ENCODE results near the gene DSC3.

The DSC3 gene

DNA sequence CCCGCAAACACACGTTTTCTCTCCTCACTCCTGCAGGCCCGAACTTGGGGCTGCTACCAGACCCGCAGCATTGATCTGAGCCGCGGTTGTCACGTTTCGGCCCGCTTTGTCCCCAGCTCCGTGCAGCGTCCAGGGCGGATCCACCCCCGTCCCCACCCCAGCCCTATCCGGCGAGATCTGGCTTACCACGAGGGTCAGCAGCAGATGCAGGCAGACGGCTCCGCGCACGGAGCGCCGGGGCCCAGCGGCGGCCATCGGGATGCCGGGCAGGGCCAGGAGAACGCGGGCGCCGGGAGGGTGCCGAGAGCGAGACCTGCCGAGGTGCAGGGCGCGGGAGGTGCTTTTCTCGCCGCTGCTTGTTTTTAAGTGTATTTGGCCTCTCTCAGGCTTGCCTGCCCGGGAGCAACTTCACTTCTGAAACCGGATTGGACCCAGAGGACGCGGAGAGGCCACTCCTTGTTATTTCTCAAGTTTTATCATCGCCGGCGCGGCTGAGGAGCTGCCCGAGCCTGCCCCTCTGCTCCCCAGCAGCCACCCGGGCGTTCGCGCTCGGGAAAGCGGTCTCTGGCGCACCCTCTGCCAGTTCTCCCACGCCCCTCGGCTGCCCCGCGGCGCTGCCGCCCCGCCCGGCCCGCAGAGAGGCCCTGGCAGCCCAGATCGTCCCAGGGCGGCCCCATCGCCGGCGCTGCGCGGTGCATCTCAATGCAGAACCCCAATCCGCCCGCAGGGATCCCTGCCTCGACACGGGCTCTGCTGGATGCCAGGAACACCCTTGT, at the start of gene DSC3:
TSS of gene DSC3 (minus strand) at position 337 of the 776 bp plus-strand sequence. CDS start at position 255, 82 bp downstream.
- Mint-ChIP-seq H3K9me3 (peaks cover 13% of the 10 kb centered on the region), H3K36me3 (ENCODE audit: low read depth) (peaks cover 3% of the 10 kb centered on the region), H3K27me3 (ENCODE audit: low read depth) (peaks cover 38% of the 10 kb centered on the region), H3K4me1 (ENCODE audit: low read depth) (no peaks in the 10 kb centered on the region), H3K27ac (peak within 1 kb of the TSS; percentile 62), H3K4me3 (no peak within 1 kb of the TSS)

DNA sequence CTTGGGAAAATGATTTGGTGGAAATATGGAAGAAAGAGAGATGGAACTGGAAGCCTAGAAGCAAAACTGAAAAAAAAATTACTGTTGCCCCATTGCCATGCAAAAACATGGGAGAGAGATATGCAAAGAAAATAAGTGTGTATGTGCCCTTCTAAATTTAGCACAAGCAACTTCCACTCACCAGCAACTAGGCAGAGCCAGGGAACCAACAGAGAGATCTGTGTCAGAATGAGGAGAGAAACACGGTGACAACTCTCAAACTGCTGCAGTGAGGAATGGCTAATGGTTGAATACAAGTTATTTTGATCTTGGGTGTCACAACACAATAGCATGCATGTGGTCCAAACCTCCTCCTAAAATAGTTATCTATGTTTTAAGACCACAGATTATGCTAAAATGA, 48.8 kb upstream of the DSC3 start:
- Mint-ChIP-seq H3K27me3 (ENCODE audit: low read depth) (no peaks in the 10 kb centered on the region), H3K9me3 (no peaks in the 10 kb centered on the region)

DNA sequence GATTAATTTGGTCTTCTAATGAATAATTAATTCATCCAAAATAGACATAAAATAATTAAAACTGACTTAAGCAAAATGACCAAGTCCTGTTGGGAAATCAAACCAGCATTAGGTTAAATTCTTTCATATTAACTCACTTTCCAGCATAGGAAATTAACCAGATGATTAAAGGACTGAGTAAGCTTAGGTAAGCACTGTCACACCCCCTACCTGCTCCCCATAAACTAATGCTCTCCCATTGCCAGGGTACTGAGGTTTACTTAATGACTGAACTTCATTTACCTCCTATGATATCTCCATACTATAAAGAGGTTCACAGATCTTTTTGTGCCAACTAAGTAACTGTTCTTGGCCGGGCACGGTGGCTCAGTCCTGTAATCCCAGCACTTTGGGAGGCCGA, 46.0 kb upstream of the DSC3 start:
- Mint-ChIP-seq H3K27ac (no peak overlapping the region), H3K27me3 (ENCODE audit: low read depth) (no peaks in the 10 kb centered on the region), H3K36me3 (ENCODE audit: low read depth) (no peaks in the 10 kb centered on the region), H3K4me3 (no peak overlapping the region), H3K9me3 (no peaks in the 10 kb centered on the region), H3K4me1 (ENCODE audit: low read depth) (no peaks in the 10 kb centered on the region)

More for the DNA sequence above, 48.8 kb upstream of the DSC3 start:
- Mint-ChIP-seq H3K27ac (no peak overlapping the region), H3K36me3 (ENCODE audit: low read depth) (no peaks in the 10 kb centered on the region), H3K4me1 (ENCODE audit: low read depth) (no peaks in the 10 kb centered on the region), H3K4me3 (no peak overlapping the region)

- no peak overlapping the region for H3K4me3 Mint-ChIP-seq
- no peaks in the 10 kb centered on the region for H3K27me3 Mint-ChIP-seq (ENCODE audit: low read depth)
- no peak overlapping the region for H3K27ac Mint-ChIP-seq
- peaks cover under 1% of the 10 kb centered on the region for H3K9me3 Mint-ChIP-seq
- H3K4me1 Mint-ChIP-seq (ENCODE audit: low read depth) = no peaks in the 10 kb centered on the region
- no peaks in the 10 kb centered on the region for H3K36me3 Mint-ChIP-seq (ENCODE audit: low read depth)
Observed at GRCh38 chr18:31079973-31080372, 37.4 kb upstream of the DSC3 start.

DNA sequence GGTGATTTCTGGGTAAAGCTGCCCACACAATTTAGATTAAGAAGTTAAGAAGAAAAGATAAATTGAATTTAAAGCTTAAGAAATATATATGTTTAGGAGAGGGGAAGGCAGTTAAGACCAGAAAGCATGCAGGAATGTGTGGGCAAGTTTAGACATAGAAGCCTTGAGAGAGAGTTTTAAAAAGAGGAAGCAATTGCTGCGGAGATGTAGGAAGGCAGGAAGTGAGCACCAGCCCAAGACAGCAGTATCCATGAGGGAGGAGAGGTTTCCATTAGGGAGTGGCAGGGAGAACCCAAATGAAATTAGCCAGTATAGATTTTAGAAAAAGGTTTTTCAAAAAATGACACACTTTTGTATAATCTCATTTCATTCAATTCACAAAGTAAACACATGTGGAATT, 35.3 kb upstream of the DSC3 start:
- Mint-ChIP-seq H3K27me3 (ENCODE audit: low read depth) (no peaks in the 10 kb centered on the region), H3K4me3 (no peak overlapping the region), H3K4me1 (ENCODE audit: low read depth) (no peaks in the 10 kb centered on the region), H3K36me3 (ENCODE audit: low read depth) (no peaks in the 10 kb centered on the region), H3K27ac (no peak overlapping the region), H3K9me3 (peaks cover 3% of the 10 kb centered on the region)

DNA sequence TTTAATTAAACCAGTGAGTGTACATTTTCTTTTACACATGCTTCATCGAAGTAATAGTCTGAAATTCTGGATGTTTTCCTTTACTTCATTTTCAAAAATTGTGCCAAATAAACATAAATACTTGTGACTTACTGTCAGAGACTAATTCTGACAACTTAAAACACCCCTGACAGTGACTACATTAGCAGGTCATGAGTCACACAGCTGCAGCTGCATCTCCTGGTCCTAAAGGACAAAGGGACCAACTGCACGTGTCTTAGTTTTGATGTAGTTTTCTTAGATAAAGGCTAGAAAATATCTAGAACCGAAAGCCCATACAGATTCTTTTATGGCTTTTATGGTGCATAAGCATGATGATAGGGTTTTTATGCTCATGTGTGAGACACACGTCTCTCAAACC, 29.6 kb upstream of the DSC3 start:
- H3K4me3 Mint-ChIP-seq = no peak overlapping the region

GRCh38 chr18:31070206-31070605, 27.7 kb upstream of the DSC3 start:
- H3K9me3 Mint-ChIP-seq = peaks cover 7% of the 10 kb centered on the region
- H3K36me3 Mint-ChIP-seq (ENCODE audit: low read depth) = no peaks in the 10 kb centered on the region
- H3K27ac Mint-ChIP-seq = no peak overlapping the region
- no peaks in the 10 kb centered on the region for H3K4me1 Mint-ChIP-seq (ENCODE audit: low read depth)
- H3K4me3 Mint-ChIP-seq = no peak overlapping the region
- no peaks in the 10 kb centered on the region for H3K27me3 Mint-ChIP-seq (ENCODE audit: low read depth)

More for the DNA sequence above, 29.6 kb upstream of the DSC3 start:
- Mint-ChIP-seq H3K9me3 (peaks cover 7% of the 10 kb centered on the region), H3K4me1 (ENCODE audit: low read depth) (no peaks in the 10 kb centered on the region), H3K27me3 (ENCODE audit: low read depth) (no peaks in the 10 kb centered on the region), H3K36me3 (ENCODE audit: low read depth) (no peaks in the 10 kb centered on the region), H3K27ac (no peak overlapping the region)

- Mint-ChIP-seq H3K4me3 (no peak overlapping the region), H3K9me3 (no peaks in the 10 kb centered on the region), H3K4me1 (ENCODE audit: low read depth) (no peaks in the 10 kb centered on the region), H3K36me3 (ENCODE audit: low read depth) (no peaks in the 10 kb centered on the region), H3K27me3 (ENCODE audit: low read depth) (no peaks in the 10 kb centered on the region), H3K27ac (no peak overlapping the region)
Observed at GRCh38 chr18:31066266-31066665, 23.7 kb upstream of the DSC3 start.

GRCh38 chr18:31065036-31065773, 22.7 kb upstream of the DSC3 start:
- no peak overlapping the region for H3K27ac Mint-ChIP-seq
- no peaks in the 10 kb centered on the region for H3K27me3 Mint-ChIP-seq (ENCODE audit: low read depth)
- H3K36me3 Mint-ChIP-seq (ENCODE audit: low read depth) = no peaks in the 10 kb centered on the region
- H3K4me1 Mint-ChIP-seq (ENCODE audit: low read depth) = no peaks in the 10 kb centered on the region
- no peak overlapping the region for H3K4me3 Mint-ChIP-seq
- no peaks in the 10 kb centered on the region for H3K9me3 Mint-ChIP-seq

GRCh38 chr18:31064130-31064529, 21.6 kb upstream of the DSC3 start:
- Mint-ChIP-seq H3K4me3 (no peak overlapping the region), H3K9me3 (no peaks in the 10 kb centered on the region), H3K27ac (no peak overlapping the region), H3K4me1 (ENCODE audit: low read depth) (no peaks in the 10 kb centered on the region), H3K36me3 (ENCODE audit: low read depth) (no peaks in the 10 kb centered on the region), H3K27me3 (ENCODE audit: low read depth) (no peaks in the 10 kb centered on the region)

GRCh38 chr18:31061945-31062344, 19.4 kb upstream of the DSC3 start:
- Mint-ChIP-seq H3K36me3 (ENCODE audit: low read depth) (no peaks in the 10 kb centered on the region), H3K27me3 (ENCODE audit: low read depth) (no peaks in the 10 kb centered on the region), H3K9me3 (no peaks in the 10 kb centered on the region), H3K4me1 (ENCODE audit: low read depth) (no peaks in the 10 kb centered on the region), H3K27ac (no peak overlapping the region), H3K4me3 (no peak overlapping the region)

GRCh38 chr18:31058897-31059296, 16.4 kb upstream of the DSC3 start:
- Mint-ChIP-seq H3K27me3 (ENCODE audit: low read depth) (no peaks in the 10 kb centered on the region), H3K4me3 (no peak overlapping the region), H3K4me1 (ENCODE audit: low read depth) (no peaks in the 10 kb centered on the region), H3K27ac (no peak overlapping the region), H3K36me3 (ENCODE audit: low read depth) (no peaks in the 10 kb centered on the region), H3K9me3 (no peaks in the 10 kb centered on the region)

DNA sequence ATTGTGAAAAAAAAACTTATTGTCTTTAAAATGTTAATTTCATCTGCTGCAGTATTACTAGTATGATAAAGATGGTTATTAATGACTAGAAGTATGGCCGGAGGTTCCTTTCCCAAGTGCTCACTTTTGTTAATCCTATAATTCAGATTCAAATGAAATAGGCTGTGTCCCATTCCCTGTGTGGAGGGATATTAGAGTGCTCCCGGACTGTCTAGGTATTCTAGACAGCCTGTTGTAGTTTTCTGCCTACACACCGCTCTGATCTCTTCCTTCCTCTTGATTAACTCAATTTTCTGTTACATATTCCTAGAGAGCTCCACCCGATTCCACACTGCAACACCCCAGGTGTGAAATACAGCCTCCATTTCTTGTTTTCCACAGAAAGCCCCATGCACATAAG, 15.4 kb upstream of the DSC3 start:
- Mint-ChIP-seq H3K27ac (no peak overlapping the region), H3K4me3 (no peak overlapping the region), H3K36me3 (ENCODE audit: low read depth) (no peaks in the 10 kb centered on the region), H3K4me1 (ENCODE audit: low read depth) (no peaks in the 10 kb centered on the region), H3K27me3 (ENCODE audit: low read depth) (no peaks in the 10 kb centered on the region), H3K9me3 (peaks cover 3% of the 10 kb centered on the region)

- Mint-ChIP-seq H3K36me3 (ENCODE audit: low read depth) (no peaks in the 10 kb centered on the region), H3K27ac (no peak overlapping the region), H3K4me1 (ENCODE audit: low read depth) (no peaks in the 10 kb centered on the region), H3K9me3 (peaks cover 11% of the 10 kb centered on the region), H3K4me3 (no peak overlapping the region), H3K27me3 (ENCODE audit: low read depth) (no peaks in the 10 kb centered on the region)
Observed at GRCh38 chr18:31057051-31057450, 14.5 kb upstream of the DSC3 start.

- H3K36me3 Mint-ChIP-seq (ENCODE audit: low read depth) = no peaks in the 10 kb centered on the region
- H3K27me3 Mint-ChIP-seq (ENCODE audit: low read depth) = no peaks in the 10 kb centered on the region
- H3K9me3 Mint-ChIP-seq = peaks cover 13% of the 10 kb centered on the region
- H3K4me1 Mint-ChIP-seq (ENCODE audit: low read depth) = no peaks in the 10 kb centered on the region
- H3K27ac Mint-ChIP-seq = no peak overlapping the region
- H3K4me3 Mint-ChIP-seq = no peak overlapping the region
Observed at GRCh38 chr18:31056296-31056695, 13.8 kb upstream of the DSC3 start.
